Spinal cord (tissue), 10 donors: ENCODE measurements around the gene GPR17. TPM values are rescaled to one million over a fixed set of nuclear protein-coding genes. Genes with fewer than 3 reads are reported as not detected.
A peak's percentile ranks its signal among the peaks of the same experiment; 100 is the strongest.

ENCODE experiments used
- DNase-seq, 6 donors: peaks; one replicate each; pipeline versions ENCODE4 v3.0.0 to v3.0.0-alpha.2; 2013 to 2015; ENCODE audit warnings: low spot score in 6 of 6, low read depth in 4 of 6
- H3K27ac ChIP-seq: one replicate; pipeline ENCODE4 v1.5.1; 2013; ENCODE audit warnings: low read depth, low read length, control low read depth
- H3K27me3 ChIP-seq: one replicate; pipeline ENCODE4 v1.6.1; 2013; ENCODE audit warnings: low read length; ENCODE audit not compliant: control insufficient read depth, insufficient read depth
- H3K36me3 ChIP-seq: one replicate; pipeline ENCODE4 v1.6.1; 2013; ENCODE audit warnings: low read length; ENCODE audit not compliant: control insufficient read depth, insufficient read depth
- H3K4me1 ChIP-seq: one replicate; pipeline ENCODE4 v1.6.1; 2013; ENCODE audit warnings: low read length; ENCODE audit not compliant: control insufficient read depth, insufficient read depth
- H3K4me3 ChIP-seq: one replicate; pipeline ENCODE4 v1.5.1; 2013; ENCODE audit warnings: low read depth, low read length, control low read depth
- H3K9me3 ChIP-seq: one replicate; pipeline ENCODE4 v1.6.1; 2013; ENCODE audit warnings: low read length; ENCODE audit not compliant: control insufficient read depth, insufficient read depth
- WGBS: methylation state at CpG from one replicate; pipeline ENCODE4 v1.1.5; 2013; ENCODE audit warnings: missing lambda C conversion rate; ENCODE audit not compliant: insufficient coverage; 5-methylcytosine and 5-hydroxymethylcytosine counted together
- polyA plus RNA-seq, 2 donors: library from polyadenylated mRNA; unstranded; fragments of 120-200 nt; gene quantifications; one replicate each; pipeline ENCODE4 v1.2.1, GENCODE V29; 2013; ENCODE audit not compliant: insufficient read length in 2 of 2
- total RNA-seq, 2 donors: library from RNA; depleted of rRNA in 1 of 2; stranded (reverse); fragments of 120-200 nt in 1 of 2; fragments of >200 nt in 1 of 2; gene quantifications; one replicate each; pipeline versions ENCODE4 v1.2.3 to v1.2.4, GENCODE V29; 2013 to 2014
- donor health status: healthy.

GPR17 gene
- total and polyA plus RNA-seq, 4 donors, result 36.6 to 376 (median 148) TPM

DNA sequence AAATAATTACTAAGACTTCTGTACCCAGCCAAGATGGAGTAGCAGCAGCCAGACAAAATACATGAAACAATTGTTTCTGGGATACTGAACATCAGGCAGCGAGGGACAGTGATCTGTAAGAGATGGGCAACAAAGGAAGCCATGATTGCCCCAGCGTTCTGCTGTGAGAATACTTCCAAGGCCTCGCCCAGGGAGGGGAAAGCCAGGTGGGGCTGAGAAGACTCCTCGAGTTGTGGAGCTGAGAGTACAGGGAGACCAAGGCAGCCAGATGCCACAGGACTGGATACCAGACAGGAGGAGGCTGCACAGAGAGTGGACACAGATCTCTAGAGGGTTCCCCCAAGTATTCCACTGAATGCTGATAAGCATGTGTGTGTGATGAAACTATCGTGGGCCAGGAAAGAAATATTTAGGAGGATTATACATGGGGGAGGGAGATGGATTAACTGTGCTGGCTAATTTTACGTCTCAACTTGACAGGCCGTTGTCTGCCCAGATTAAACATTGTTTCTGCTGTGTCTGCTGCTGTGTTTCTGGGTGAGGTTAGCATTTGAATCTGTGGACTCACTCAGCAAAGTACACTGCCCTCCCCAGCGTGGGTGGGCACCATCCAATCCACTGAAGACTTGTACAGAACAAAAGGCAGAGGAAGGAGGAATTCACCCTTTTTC lies 39.6 kb downstream of the GPR17 start:
- peaks cover 15% of the 10 kb centered on the region for H3K4me1 ChIP-seq
- DNase-seq, result no peak
- 82% methylated on average over 6 of the region's 8 CpGs for WGBS
- peaks cover 5% of the 10 kb centered on the region for H3K27me3 ChIP-seq
- H3K27ac ChIP-seq, result no peak overlapping the region
- no peak overlapping the region for H3K4me3 ChIP-seq
- H3K9me3 ChIP-seq, result peaks cover 2% of the 10 kb centered on the region
- peaks cover 2% of the 10 kb centered on the region for H3K36me3 ChIP-seq

DNA sequence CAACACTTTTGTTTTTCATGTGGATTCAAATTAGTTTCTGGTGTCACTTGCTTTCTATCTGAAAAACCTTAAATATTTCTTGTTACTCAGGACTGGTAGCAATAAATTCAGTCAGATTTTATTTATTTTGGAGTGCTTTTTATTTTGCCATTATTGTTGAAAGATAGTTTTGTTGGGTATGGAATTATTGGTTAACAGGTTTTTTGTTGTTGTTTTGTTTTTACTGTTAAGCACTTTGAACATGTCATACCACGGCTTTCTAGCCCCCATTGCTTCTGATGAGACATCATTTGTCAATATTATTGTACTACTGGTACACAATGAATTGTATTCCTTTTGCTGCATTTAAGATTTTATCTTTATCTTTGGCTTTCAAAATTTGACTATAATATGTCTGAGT lies 42.5 kb downstream of the GPR17 start:
- H3K4me3 ChIP-seq, result no peak overlapping the region
- H3K27me3 ChIP-seq, result no peaks in the 10 kb centered on the region
- H3K9me3 ChIP-seq, result peaks cover 2% of the 10 kb centered on the region
- H3K27ac ChIP-seq, result no peak overlapping the region
- peaks cover 4% of the 10 kb centered on the region for H3K4me1 ChIP-seq
- WGBS, result no CpG with 5 or more reads among the region's 1 CpG
- no peaks in the 10 kb centered on the region for H3K36me3 ChIP-seq
- DNase-seq, result no peak

DNA sequence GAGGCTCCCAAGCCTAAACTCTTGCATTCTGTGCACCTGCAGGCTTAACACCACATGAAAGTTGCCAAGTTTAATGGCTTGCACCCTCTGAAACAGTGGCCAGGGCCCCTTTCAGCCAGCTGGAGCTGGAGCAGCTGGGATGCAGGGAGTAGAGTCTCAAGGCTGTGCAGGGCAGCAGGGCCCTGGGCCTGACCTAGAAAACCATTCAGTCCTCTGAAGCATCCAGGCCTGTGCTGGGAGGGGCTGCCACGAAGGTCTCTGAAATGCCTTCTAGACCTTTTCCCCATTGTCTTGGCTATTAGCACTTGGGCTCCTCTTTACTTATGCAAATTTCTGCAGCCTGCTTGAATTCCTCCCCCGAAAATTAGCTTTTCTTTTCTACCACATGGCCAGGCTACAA lies 44.7 kb downstream of the GPR17 start:
- Histone ChIP-seq H3K27me3 (no peaks in the 10 kb centered on the region), H3K4me1 (no peaks in the 10 kb centered on the region), H3K27ac (no peak overlapping the region), H3K9me3 (peaks cover 2% of the 10 kb centered on the region), H3K4me3 (no peak overlapping the region), H3K36me3 (no peaks in the 10 kb centered on the region)
- 81% methylated on average over 2 of the region's 2 CpGs for whole genome bisulfite sequencing
- no peak for DNase-seq

DNA sequence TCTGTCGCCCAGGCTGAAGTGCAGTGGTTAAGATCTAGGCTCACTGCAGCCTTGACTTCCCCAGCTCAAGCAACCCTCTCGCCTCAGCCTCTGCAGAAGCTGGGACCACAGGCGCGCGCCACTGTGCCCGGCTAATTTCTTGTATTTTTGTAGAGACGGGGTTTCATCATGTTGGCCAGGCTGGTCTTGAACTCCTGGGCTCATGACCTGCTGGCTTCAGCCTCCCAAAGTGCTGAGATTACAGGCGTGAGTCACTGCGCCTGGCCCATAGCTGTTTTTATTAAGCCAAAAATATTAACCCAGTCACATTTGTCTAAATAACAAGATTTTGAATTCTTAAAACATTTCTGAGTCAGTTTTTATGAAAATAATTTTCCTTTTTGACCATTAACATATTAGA lies 49.0 kb downstream of the GPR17 start:
- Histone ChIP-seq H3K27me3 (no peaks in the 10 kb centered on the region), H3K9me3 (peaks cover 2% of the 10 kb centered on the region), H3K36me3 (peaks cover 5% of the 10 kb centered on the region), H3K27ac (no peak overlapping the region), H3K4me1 (peaks cover 4% of the 10 kb centered on the region), H3K4me3 (no peak overlapping the region)
- no peak for DNase-seq
- WGBS, result 99% methylated on average over 6 of the region's 9 CpGs

DNA sequence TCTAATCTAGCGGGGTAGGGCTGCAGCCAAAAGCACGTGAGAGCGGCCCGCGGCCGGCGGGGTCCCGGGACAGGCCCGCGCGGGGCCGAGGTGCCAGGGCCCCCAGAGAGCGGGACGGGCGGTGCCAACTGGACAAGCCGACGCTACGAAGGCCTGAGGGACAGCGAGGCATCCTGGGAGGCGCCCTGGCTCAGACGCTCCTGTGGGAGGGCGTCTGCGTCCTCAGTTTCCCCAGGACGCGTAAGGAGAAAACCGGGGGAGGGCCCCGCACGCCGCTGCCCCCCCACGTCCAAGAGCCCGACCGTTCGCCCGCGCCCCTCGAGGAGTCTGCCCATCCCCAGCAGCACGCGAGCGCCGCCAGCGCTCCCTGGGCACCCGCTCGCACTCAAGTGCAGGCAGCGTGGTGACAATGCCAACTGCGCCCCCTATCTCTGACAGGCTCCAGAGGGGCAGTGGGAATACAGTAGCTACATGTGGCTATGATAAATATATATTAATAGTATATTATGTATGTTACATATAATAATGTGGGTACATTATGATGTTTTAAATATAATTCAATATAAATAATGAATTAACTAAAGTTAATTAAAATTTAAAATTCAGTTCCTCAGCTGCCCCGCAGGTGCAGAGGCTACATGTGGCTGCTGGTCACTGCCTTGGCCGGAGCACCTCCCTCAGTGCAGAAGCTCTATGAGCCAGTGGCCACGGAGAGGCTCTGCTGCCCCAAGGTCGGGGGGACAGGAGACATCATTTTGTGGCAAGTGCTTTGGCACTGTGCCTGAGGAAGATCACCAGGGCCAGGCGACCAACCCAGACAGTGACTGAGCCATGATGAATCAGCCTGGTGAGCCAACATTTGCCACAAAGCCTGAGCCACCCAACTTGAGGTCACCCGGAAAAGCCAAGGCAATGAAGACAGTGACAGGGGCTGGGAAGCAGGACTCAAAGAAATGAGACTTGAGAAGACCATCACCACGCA lies 49.8 kb downstream of the GPR17 start:
- Histone ChIP-seq H3K36me3 (peaks cover 5% of the 10 kb centered on the region), H3K4me3 (no peak overlapping the region), H3K4me1 (peaks cover 9% of the 10 kb centered on the region), H3K9me3 (no peaks in the 10 kb centered on the region), H3K27ac (no peak overlapping the region), H3K27me3 (no peaks in the 10 kb centered on the region)
- DNase-seq, result peak in 2 of 6 donors; percentile 48 to 59
- 45% methylated on average over 50 of the region's 52 CpGs for WGBS

DNA sequence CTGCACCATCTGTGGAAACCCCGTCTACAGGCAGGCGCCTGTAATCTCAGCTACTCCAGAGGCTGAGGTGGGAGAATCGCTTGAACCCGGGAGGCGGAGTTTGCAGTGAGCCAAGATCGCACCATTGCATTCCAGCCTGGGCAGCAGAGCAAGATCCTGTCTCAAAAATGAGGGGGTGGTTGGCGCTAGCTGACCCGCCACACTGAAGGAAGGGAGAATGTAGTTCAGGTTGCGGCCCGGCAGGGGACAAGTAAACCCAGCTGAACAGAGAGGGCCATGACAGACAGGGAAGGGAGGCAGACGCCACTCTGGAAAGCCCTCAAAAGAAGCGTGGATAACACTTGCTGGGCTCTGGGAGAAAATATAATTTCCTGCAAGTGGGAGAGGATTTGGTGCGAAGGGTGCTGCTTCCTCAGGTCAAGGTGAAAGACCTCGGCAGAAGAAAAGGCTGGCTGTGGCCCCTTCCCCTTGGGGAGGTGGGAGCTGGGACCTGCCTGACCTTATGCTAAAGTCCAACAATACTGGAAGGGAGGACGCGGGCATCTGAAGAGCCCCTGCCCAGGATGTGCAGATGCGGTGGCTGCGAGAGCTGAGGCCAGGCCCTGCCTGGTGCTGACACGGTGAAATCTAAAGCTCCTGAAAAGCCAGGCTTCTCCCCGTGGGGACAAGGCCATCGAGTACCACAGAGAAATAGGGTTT lies 51.7 kb downstream of the GPR17 start:
- Histone ChIP-seq H3K27ac (no peak overlapping the region), H3K4me3 (no peak overlapping the region), H3K27me3 (no peaks in the 10 kb centered on the region), H3K9me3 (no peaks in the 10 kb centered on the region), H3K4me1 (peaks cover 13% of the 10 kb centered on the region), H3K36me3 (peaks cover 5% of the 10 kb centered on the region)
- WGBS, result 92% methylated on average over 21 of the region's 21 CpGs
- DNase-seq, result no peak

DNA sequence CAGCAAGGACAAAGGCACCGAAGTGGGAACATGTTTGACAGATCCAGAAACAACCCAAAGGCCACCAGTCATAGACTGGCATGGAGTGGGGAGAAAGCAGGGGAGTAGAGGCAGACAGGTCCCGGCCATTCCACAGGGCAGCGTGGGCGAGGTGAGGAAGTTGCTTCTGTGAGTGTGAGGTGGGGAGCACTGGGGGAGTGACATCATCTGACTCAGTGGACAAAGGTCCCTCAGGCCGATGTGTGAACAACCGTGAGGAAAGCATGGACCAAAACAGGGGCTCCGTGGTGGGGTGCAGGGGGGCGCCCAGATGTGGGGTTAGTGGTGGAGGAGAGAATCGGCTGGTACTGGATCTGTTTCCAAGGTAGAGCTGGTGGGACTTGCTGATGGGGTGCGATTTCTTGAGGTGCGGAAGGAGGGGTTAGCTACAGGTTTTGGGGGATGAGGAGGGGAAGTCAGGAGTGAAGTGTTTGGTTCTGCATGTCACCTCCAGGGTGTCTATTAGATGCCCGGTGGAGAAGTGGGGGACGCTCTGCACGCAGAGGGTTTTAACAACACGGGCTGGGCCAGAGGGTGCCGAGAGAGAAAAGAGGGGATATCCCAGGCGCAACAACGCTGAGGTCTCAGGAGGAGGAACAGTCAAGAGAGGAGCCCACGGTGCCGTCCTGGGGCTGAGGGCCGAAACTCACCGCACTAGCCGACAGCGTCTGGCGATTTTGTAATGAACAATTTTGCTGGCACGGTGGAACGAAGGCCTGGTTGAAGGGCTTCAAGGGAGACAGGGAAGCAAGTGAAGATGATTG lies 52.8 kb downstream of the GPR17 start:
- no peak for DNase-seq

DNA sequence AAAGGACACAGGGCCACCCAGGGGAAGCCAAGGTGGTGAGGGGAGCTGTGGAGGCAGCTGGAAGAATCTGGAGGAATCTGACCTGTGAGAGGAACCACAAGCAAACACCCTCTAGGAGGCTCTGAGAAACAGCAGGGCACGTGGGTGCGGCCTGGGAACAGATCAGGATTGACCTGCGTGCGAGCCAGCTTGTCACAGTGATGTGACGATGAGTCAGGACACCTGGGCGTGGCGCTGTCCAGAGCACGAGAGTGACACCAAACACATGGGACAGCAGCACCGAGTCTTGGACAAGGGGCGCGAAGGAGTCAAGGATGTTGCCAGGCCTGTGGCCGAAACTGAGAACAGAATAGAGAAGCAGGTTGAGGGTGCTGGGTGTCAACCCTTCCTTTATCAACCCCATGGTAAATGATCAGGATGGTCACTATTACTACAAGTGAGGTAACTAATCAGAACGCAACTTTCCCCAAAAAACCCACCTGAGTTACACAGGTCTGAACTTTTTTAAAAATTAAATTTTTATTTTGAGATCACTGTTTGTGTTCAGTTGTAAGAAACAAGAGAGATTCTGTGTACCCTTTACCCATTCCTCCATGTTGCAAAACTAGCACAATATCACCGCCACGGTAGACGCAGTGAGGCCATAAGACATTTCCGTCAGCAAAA lies 54.7 kb downstream of the GPR17 start:
- Histone ChIP-seq H3K9me3 (no peaks in the 10 kb centered on the region), H3K27ac (peak overlapping the region; percentile 95), H3K27me3 (no peaks in the 10 kb centered on the region), H3K4me3 (peak overlapping the region; percentile 73), H3K4me1 (peaks cover 23% of the 10 kb centered on the region), H3K36me3 (peaks cover 8% of the 10 kb centered on the region)
- DNase-seq, result peak in 1 of 6 donors; percentile 1
- 47% methylated on average over 9 of the region's 17 CpGs for WGBS

More for the DNA sequence above, 52.8 kb downstream of the GPR17 start:
- H3K4me3 ChIP-seq, result no peak overlapping the region
- peaks cover 5% of the 10 kb centered on the region for H3K36me3 ChIP-seq
- no peaks in the 10 kb centered on the region for H3K9me3 ChIP-seq
- WGBS, result 91% methylated on average over 25 of the region's 27 CpGs
- H3K27ac ChIP-seq, result no peak overlapping the region
- H3K4me1 ChIP-seq, result peaks cover 20% of the 10 kb centered on the region
- H3K27me3 ChIP-seq, result no peaks in the 10 kb centered on the region
